ENCODE results near the gene SLIT3.

- TF ChIP-seq CTCF (IDR thresholded peaks at IDR 0.05; ENCODE audit: low read depth, low read length) (no peak), MAX (IDR thresholded peaks at IDR 0.05; ENCODE audit: low read depth, low read length) (no peak), POLR2A (IDR thresholded peaks at IDR 0.05; ENCODE audit: extremely low read depth, insufficient read length) (no peak)
These were observed 548.3 kb downstream of the SLIT3 start for GRCh38 chr5:168752416-168753190.

All from NB4 (cell line).